OCI-LY7 (cell line): ENCODE measurements around the gene USP34.

Experiments
- CTCF ChIP-seq: fragments of 200-600 bp; sonication (generic); conservative IDR thresholded peaks from 2 replicates; pipeline ENCODE4 v1.5.1; 2014; ENCODE audit warnings: mild to moderate bottlenecking, antibody characterized with exemption, low read length, moderate library complexity, mixed read lengths
- EZH2phosphoT487 ChIP-seq: fragments of 200-600 bp; sonication (generic); IDR thresholded peaks from 2 replicates; pipeline ENCODE4 v1.6.1; 2018; ENCODE audit warnings: low read depth, borderline replicate concordance, mild to moderate bottlenecking, mixed run types, antibody characterized with exemption, low read length, moderate library complexity, mixed read lengths

GRCh38 chr2:61356958-61357350, 113.9 kb downstream of the USP34 start:
- no peak for TF ChIP-seq CTCF
- no peak for TF ChIP-seq EZH2phosphoT487
